CD4-positive, alpha-beta T cell treated with Interleukin-10 for 1 hour (primary cell): ENCODE results near the gene RARS2.
A peak's percentile ranks its signal among the peaks of the same experiment; 100 is the strongest.
"Not testable (repeated sequence)": the region's sequence is repeated elsewhere in the genome, so short reads cannot be mapped to it uniquely, and the experiment has no call there.

Experiments
- DNase-seq: peaks from one replicate; pipeline ENCODE4 v3.0.0-alpha.2; 2020

Gene RARS2

DNA sequence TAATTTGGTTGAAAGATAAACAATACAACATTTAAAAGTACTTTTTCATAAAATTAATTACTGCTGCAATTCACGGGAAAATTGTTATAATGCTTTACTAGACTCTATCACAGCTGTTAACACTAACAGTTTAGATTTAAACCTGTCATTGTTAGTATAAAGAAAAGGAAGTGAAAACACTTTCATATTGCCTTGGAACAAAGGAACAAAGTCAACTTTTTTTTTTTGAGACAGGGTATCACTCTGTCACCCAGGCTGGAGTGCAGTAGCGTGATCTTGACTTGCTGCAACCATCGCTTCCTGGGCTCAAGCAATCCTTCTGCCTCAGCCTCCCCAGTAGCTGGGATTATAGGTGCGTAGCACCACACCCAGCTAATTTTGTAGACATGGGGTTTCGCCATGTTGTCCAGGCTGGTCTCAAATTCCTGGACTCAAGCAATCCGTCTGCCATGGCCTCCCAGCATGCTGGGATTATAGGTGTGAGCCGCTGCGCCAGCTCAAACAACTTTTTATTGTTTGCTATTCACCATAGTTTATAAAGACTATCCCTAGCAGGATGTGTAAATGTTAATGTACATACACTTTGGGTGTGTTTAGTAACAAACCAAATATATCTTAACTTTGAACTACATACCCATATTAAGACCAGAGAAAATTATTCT lies 94.9 kb downstream of the RARS2 start:
- DNase-seq, result no peak

DNA sequence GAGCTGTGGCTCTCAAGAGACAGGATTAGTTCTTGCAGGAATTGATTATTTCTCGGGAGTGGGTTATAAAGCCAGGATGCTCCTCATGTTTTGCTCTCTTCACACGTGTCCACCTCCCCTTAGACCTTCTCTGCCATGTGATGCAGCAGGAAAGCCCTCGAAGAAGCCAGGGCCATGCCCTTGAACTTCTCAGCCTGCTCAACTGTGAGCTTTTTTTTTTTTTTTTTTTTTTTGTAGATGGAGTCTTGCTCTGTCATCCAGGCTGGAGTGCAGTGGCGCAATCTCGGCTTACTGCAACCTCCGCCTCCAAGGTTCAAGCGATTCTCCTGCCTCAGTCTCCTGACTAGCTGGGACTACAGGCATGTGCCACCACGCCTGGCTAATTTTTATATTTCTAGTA lies 100.5 kb downstream of the RARS2 start:
- not testable (repeated sequence) for DNase-seq

DNA sequence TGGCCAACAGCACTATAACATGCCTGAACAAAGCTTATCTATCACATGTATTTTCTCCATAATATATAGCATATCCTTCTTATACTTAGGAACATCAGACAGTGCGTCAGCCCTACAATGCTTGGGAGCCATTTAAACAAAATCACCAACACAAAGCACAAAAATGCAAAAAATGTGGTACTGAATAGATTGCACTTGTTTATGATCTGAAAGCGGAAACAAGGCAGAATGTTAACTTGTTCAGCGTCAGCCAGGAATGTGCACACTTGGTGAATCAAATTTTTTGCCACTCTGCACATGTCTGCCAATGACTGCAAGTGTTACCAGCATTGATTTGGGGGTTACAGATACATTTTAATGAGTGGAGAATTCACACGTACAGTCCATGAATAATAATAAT lies 102.2 kb downstream of the RARS2 start:
- no peak for DNase-seq

DNA sequence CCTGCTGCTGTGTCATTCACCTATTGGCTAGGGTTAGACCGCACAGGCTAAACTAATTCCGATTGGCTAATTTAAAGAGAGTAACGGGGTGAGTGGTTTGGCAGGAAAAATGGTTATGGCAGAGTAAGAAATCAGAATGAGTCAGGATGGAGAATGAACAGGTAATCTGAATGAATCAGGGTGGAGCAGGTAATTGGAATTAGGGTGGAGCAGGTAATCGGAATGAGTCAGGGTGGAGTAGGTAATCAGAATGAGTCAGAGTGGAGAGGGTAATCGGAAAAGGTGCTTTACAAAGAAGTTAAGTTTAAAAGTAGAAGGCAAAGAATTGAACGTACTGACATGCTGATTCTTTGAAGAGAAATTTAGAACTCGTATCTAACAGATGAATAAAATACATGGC lies 105.3 kb downstream of the RARS2 start:
- DNase-seq, result no peak

DNA sequence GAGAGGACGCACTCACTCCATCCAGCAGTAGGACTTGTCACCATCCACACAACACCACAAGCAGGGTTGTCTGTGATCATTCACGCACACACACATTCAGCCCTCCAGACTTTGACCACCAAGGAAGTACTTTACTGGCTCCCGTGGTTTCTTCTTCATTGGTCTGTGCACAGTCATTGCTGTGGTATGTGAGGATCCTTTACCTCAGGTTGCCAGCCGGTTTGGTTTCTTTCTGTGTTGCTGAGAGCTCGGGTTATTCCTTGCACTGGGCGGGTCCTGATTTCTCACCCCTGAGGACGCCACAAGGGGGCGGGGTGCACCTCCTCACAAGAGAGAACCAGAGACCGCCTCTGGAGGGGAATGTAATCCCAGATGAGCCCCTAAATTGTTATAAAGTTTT lies 105.9 kb downstream of the RARS2 start:
- peak; percentile 10 for DNase-seq

DNA sequence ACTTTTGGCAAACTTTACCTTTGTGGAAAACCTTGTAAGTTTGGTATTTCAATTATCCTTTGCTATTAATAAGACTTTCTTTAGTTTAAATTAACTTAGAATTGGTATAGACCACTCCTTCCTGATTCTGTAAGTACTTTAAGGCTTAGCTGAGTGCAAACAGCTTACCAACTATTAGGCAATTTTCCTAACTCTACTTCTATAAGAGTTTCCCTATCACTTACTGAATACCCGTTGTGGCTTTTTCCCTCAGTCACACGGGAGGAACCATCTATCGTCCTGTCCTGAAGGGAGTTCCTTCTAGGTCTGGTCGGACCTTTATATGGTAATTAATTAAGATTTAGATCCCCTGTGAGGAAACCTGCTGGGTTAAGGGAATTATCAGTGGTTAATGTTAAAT lies 107.4 kb downstream of the RARS2 start:
- no peak for DNase-seq

DNA sequence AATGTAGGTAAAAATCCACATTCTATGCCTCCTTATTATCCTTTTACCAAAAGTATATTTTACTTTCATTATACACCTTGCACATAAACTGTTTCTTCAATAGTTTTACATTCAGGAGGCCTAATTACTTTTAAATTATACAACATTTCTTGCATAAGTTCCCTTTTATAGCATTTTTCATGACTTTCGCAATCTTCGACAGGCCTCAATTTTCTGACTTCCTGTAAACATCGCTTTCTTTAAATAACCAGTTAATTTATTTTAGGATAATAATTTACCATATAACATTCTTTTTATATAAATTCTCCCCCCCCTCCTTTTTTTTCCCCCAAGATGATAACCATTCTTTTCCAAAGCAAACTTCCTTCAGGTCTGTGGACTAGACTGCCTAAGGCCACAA lies 107.9 kb downstream of the RARS2 start:
- DNase-seq, result no peak

DNA sequence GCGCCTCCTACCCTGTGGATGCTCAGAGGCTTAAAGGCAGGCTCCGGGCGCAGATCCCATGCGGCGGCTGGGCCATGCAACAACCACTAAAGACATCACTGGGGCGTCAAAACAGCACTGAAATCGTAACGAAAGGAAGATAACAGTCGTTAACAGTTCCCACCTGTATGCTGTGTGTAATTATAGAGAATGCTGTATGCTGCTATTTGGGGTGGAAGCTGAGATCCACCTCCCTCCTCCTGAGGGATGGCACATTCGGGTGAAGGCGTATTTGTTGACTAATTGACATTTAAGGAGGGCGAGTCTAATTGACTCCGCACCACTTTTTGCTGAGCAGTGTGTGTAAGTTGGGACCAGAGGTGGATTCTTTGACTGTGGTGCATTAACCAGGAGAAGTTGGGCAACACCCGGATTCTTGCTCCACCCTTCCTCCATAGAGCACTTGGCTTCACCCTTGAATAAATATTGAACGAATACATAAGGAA lies 116.3 kb downstream of the RARS2 start:
- DNase-seq, result no peak

DNA sequence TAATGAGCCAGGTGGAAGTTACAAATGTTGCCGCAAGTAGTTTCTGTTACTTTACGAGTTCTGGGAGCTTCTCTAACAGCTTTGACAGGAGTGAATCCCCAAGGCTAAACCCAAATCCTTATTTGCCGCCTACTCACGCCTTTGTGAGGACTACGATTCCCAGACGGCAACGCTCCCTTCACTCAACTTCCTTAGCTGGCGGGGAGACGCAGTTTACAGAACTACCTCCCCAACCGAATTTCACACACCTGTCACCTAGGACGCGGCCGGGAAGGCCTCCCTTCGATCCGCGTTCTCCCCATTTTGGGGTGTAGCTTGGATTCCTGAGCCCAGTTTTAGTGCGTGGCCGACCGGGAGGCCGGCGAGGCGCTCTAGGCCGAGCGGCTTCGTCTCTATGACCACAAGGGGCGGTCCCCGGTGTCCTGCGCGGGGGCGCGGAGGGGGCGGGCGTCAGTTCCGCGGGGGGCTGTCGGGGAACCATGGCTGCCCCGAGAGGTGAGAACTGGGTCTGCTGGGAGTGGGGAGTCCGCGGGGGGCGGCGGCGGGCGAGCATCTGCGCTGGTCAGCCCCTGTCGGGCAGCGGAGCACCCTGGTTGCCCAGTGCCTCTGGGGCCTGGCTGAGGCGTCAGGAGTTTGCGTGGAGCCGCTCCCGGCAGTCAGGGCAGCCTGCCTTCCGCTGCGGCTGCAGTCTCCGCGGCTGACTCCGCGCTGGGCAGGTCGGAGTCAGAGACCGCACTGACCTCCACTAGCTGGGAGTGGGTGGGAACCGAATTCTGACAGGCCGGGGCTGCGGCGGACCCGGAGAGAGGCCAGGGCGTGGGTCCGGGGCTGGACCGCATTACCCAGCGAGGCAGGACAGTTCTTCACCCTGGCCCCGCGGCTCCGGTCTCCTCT lies 117.0 kb downstream of the RARS2 start, which contains the start of gene SLC35A1:
Gene SLC35A1, plus strand, starts transcription at position 450 of the 894 bp plus-strand sequence. Its CDS starts 30 bp downstream, at position 480.
- peak; percentile 87 for DNase-seq

DNA sequence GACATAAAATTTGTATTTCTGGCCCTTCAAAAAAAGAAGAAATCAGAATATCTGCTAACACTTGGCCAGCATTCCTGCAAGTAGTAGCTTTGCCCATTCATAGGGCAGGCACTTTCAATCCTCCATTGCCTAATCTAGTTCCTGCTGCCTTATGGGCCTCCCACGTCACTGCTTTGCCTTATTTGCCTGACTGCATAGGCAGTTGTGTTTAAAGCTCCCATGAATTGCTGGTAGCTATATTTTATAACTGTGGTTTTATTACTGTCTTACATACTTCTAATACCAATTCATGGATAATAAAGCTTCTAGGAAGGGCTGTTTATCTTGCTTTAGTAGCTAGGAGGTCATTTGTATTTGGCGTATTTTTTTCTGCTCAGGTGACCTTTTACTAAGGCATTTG lies 124.7 kb downstream of the RARS2 start:
- no peak for DNase-seq
